ENCODE data around the gene GP1BA. TPM values are rescaled to one million over a fixed set of nuclear protein-coding genes. Genes with fewer than 3 reads are reported as not detected.

The GP1BA gene
- total RNA-seq, 2 donors from 2014 or later = not detected

DNA sequence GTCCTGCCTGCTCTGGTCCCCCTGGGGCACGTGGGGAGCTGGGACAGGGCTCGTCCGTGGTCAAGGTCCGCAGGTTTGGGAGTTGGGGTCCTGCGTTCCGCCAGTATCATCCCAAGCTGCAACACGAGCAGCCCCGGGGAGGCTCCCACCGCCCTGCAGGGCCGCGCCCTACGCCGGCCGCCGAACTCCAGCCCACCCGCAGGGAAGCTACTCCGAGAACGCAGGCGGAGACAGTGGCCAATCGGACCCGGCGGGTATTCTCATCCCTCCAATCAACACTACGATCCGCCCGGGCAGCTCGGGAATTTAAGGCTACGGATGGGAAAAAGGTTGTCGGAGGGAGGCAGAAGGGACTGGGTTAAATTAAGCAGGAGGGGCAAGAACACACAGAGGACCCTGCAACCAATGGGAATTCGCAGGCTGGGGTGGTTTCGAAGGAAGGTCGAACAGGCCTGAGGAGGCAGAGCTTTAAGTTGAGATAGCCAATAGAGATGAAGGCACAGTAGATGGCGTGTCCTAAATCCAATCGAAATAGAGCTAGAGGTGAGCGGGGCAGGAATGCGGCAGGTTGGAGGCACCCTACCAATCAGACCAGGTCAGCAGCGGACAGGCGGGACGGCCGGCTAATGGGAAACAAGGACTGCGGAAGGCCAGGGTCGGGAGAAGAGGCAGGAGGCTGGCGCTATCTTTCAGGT lies 34.9 kb downstream of the GP1BA start:
- peaks cover 12% of the 10 kb centered on the region for H3K4me1 ChIP-seq (replicated peaks)

GRCh38 chr17:4967539-4968485 lies 35.7 kb downstream of the GP1BA start, which contains the start of gene SPAG7:
Gene SPAG7, minus strand, starts transcription at chr17:4967817. Its CDS starts 13 bp downstream, at chr17:4967804.
- Histone ChIP-seq H3K27ac (peak within 1 kb of the TSS; percentile 94 to 96), H3K9me3 (no peaks in the 10 kb centered on the region), H3K36me3 (peaks cover 2 to 8% of the 10 kb centered on the region in 2 donors), H3K4me1 (replicated peaks) (peaks cover 12% of the 10 kb centered on the region), H3K27me3 (replicated peaks; ENCODE audit: insufficient read depth) (no peaks in the 10 kb centered on the region), H3K4me3 (peak within 1 kb of the TSS; percentile 48 to 63)
- peak; percentile 72 for TF ChIP-seq POLR2A (IDR thresholded peaks at IDR 0.05)
- peak; percentile 91 for TF ChIP-seq POLR2AphosphoS5 (IDR thresholded peaks at IDR 0.05)
- TF ChIP-seq, protein P1, sequence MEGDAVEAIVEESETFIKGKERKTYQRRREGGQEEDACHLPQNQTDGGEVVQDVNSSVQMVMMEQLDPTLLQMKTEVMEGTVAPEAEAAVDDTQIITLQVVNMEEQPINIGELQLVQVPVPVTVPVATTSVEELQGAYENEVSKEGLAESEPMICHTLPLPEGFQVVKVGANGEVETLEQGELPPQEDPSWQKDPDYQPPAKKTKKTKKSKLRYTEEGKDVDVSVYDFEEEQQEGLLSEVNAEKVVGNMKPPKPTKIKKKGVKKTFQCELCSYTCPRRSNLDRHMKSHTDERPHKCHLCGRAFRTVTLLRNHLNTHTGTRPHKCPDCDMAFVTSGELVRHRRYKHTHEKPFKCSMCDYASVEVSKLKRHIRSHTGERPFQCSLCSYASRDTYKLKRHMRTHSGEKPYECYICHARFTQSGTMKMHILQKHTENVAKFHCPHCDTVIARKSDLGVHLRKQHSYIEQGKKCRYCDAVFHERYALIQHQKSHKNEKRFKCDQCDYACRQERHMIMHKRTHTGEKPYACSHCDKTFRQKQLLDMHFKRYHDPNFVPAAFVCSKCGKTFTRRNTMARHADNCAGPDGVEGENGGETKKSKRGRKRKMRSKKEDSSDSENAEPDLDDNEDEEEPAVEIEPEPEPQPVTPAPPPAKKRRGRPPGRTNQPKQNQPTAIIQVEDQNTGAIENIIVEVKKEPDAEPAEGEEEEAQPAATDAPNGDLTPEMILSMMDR (IDR thresholded peaks at IDR 0.05) = peak in 2 of 4 experiments; percentile 3 to 24
- under 1% methylated on average over 66 of the region's 66 CpGs for WGBS
- intact Hi-C loops (cut with DNase I) = loop anchor here (2.0 kb wide), 2 partner anchors 19 to 29 kb away; partner anchors contain the start of genes INCA1, KIF1C and PFN1
- peak; percentile 93 for DNase-seq (ENCODE audit: low spot score)

More for the DNA sequence above, 34.9 kb downstream of the GP1BA start:
- under 1% methylated on average over 40 of the region's 42 CpGs for WGBS
- Histone ChIP-seq H3K36me3 (peaks cover 0 to 8% of the 10 kb centered on the region in 2 donors), H3K9me3 (no peaks in the 10 kb centered on the region), H3K27ac (peak overlapping the region; percentile 94 to 96), H3K27me3 (replicated peaks; ENCODE audit: insufficient read depth) (no peaks in the 10 kb centered on the region), H3K4me3 (peak overlapping the region; percentile 48 to 63)
- peak; percentile 86 for TF ChIP-seq POLR2AphosphoS5 (IDR thresholded peaks at IDR 0.05)
- TF ChIP-seq, protein P1 (IDR thresholded peaks at IDR 0.05) = peak in 1 of 4 experiments; percentile 14
- TF ChIP-seq POLR2A (IDR thresholded peaks at IDR 0.05) = peak; percentile 42
- intact Hi-C loops (cut with DNase I) = loop anchor here (2.0 kb wide), 2 partner anchors 18 to 30 kb away; partner anchors contain the start of genes INCA1, KIF1C and PFN1
- DNase-seq (ENCODE audit: low spot score) = peak; percentile 100

DNA sequence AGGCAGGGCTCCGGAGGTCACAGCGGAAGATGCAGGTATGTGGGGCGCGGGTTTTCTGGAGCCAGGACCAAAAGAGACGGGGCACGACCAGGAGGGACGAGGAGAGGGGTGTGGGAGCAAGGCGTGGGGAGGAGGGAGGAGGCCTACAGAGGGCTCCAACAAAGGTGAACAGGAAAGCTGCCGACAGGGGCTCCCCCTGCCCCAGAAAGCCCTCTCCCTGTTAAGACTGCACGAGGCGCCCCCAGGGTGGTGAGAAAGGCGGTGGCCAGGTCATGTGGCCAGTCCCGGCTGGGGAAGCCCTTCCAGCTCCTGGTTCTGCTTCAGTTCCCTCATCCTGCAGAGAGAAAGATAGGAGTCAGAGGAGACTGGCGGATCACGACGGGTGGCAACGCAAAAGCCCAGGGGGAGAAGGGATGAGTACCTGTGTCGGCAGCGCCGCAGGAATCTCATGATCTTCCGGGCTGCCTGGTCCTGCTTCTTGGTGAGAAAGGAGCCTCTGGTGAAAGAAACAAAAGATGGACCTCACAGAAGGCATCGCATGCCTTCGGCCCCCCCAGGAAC lies 36.5 kb downstream of the GP1BA start:
- H3K4me3 ChIP-seq = peak overlapping the region; percentile 48 to 63
- peaks cover 12% of the 10 kb centered on the region for H3K4me1 ChIP-seq (replicated peaks)
- intact Hi-C loops (cut with DNase I) = no loop called here
- H3K36me3 ChIP-seq = peaks cover 4 to 8% of the 10 kb centered on the region in 2 donors
- no peaks in the 10 kb centered on the region for H3K9me3 ChIP-seq
- peak overlapping the region; percentile 94 to 96 for H3K27ac ChIP-seq
- no peak for TF ChIP-seq POLR2AphosphoS5 (IDR thresholded peaks at IDR 0.05)
- no peak for TF ChIP-seq POLR2A (IDR thresholded peaks at IDR 0.05)
- TF ChIP-seq, protein P1 (IDR thresholded peaks at IDR 0.05) = no peak
- WGBS = 25% methylated on average over 23 of the region's 23 CpGs
- no peak for DNase-seq (ENCODE audit: low spot score)
- no peaks in the 10 kb centered on the region for H3K27me3 ChIP-seq (replicated peaks; ENCODE audit: insufficient read depth)

- H3K4me1 ChIP-seq (replicated peaks) = peaks cover 12% of the 10 kb centered on the region
- no peaks in the 10 kb centered on the region for H3K27me3 ChIP-seq (replicated peaks; ENCODE audit: insufficient read depth)
- H3K4me3 ChIP-seq = peak overlapping the region in 1 of 2 donors; percentile 63
- no peak for DNase-seq (ENCODE audit: low spot score)
- H3K36me3 ChIP-seq = peaks cover 4 to 8% of the 10 kb centered on the region in 2 donors
- intact Hi-C loops (cut with DNase I) = no loop called here
- H3K9me3 ChIP-seq = no peaks in the 10 kb centered on the region
- peak overlapping the region; percentile 94 to 96 for H3K27ac ChIP-seq
- WGBS = 64% methylated on average over 15 of the region's 15 CpGs
- TF ChIP-seq POLR2AphosphoS5 (IDR thresholded peaks at IDR 0.05) (no peak), POLR2A (IDR thresholded peaks at IDR 0.05) (no peak)
- TF ChIP-seq, protein P1 (IDR thresholded peaks at IDR 0.05) = no peak
Observed at GRCh38 chr17:4969047-4969550, 37.0 kb downstream of the GP1BA start.

Measured in prostate gland (tissue), 2 donors.